ENCODE measurements around the gene ARL4D. TPM values are rescaled to one million over a fixed set of nuclear protein-coding genes. Genes with fewer than 3 reads are reported as not detected.

The ARL4D gene
- polyA plus RNA-seq, 3 donors, result 8.4 to 10.7 (median 9.7) TPM

Other genes with a start within 250 kb of the ARL4D start
- gene NBR1, start 227.8 kb upstream of the ARL4D start, polyA plus RNA-seq (ENCODE audit: insufficient read length in 3 of 3), result 100 to 1,000 TPM; 109 to 118 (median 110) TPM
- 10 to 100 TPM; 14.1 to 28.5 (median 27.5) TPM for gene TMEM106A, start 187.1 kb upstream of the ARL4D start, polyA plus RNA-seq (ENCODE audit: insufficient read length in 3 of 3)
- gene CCDC200, start 170.4 kb upstream of the ARL4D start, polyA plus RNA-seq (ENCODE audit: insufficient read length in 3 of 3), result 10 to 100 TPM in 2 of 3 donors, 1 to 10 TPM in 1; 7.4 to 40.9 (median 37.2) TPM
- gene RNU2-1, start 165.0 kb upstream of the ARL4D start, polyA plus RNA-seq (ENCODE audit: insufficient read length in 3 of 3), result not detected
- gene DHX8, start 85.0 kb downstream of the ARL4D start, polyA plus RNA-seq (ENCODE audit: insufficient read length in 3 of 3), result 10 to 100 TPM; 40.3 to 45.8 (median 41.3) TPM
- gene ETV4, start 147.3 kb downstream of the ARL4D start, polyA plus RNA-seq (ENCODE audit: insufficient read length in 3 of 3), result 10 to 100 TPM; 39.7 to 49.8 (median 43.7) TPM